Skin epidermis (tissue), 12 donors: ENCODE data around the gene VASP.

Experiments used
- H3K27ac ChIP-seq, 21 experiments: fragments of 200-600 bp; sonication (generic) in 11 of 21; one replicate each; pipeline ENCODE4 v1.5.0; 2020; ENCODE audit warnings: mild to moderate bottlenecking in 3 of 21, inconsistent platforms in 2 of 21, moderate library complexity in 2 of 21
- H3K4me3 ChIP-seq, 7 experiments: fragments of 200-600 bp; sonication (generic) in 2 of 7; one replicate each; pipeline ENCODE4 v1.5.0; 2020; ENCODE audit warnings: inconsistent platforms in 2 of 7, mild to moderate bottlenecking in 2 of 7, moderate library complexity in 1 of 7

The VASP gene

GRCh38 chr19:45508861-45509691, 1.8 kb downstream of the VASP start:
- Histone ChIP-seq H3K4me3 (peak overlapping the region; percentile 80 to 98 (median 95)), H3K27ac (peak overlapping the region; percentile 34 to 100 (median 94))

GRCh38 chr19:45509692-45510015, 2.4 kb downstream of the VASP start:
- Histone ChIP-seq H3K27ac (peak overlapping the region in 19 of 21 experiments; percentile 75 to 100 (median 94)), H3K4me3 (peak overlapping the region; percentile 80 to 98 (median 95))

DNA sequence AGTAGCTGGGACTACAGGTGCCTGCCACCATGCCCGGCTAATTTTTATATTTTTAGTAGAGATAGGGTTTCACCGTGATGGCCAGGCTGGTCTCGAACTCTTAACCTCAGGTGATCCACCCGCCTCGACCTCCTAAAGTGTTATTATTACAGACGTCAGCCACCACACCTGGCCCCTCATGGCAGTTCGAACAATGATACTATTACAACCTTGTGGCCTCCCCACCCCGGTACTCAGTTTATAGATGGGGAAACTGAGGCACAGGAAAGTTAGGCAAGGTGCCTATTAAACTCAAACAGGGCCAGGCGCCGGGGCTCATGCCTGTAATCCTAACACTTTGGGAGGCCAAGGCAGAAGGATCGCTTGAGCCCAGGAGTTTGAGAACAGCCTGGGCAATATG, 3.1 kb downstream of the VASP start:
- H3K27ac ChIP-seq, result peak overlapping the region in 5 of 21 experiments; percentile 86 to 100 (median 96)
- H3K4me3 ChIP-seq, result peak overlapping the region in 1 of 7 experiments; percentile 95

- H3K27ac ChIP-seq, result no peak overlapping the region
- no peak overlapping the region for H3K4me3 ChIP-seq
Measured at GRCh38 chr19:45511074-45511473, 3.8 kb downstream of the VASP start.

DNA sequence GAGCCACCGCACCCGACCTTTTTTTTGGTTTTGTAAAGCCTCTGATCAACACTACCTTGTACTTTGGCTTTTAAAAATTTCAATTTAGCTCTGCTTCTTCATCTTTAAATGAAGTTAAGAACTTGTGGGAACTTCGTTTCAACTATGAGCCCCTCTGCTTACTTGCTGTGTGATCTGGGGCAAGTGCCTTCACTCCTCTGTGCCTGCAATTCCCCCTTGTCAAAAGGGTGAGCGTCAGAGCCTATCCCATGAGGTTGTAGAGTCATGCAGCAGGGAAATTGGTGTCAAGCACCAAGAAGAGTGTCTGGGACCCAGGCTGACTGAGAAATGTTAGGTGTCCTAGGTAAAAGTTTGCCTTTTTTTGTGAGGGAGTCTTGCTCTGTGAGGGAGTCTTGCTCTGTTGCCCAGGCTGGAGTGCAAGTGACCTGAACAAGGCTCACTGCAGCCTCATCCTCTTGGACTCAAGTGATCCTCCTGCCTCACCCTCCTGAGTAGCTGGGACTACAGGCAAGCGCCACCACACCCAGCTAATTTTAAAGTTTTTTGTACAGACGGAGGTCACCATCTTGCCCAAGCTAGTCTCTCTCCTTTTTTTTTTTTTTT, 5.7 kb downstream of the VASP start:
- no peak overlapping the region for H3K4me3 ChIP-seq
- H3K27ac ChIP-seq, result peak overlapping the region in 4 of 21 experiments; percentile 14 to 81 (median 28)

GRCh38 chr19:45514376-45515051, 7.2 kb downstream of the VASP start:
- Histone ChIP-seq H3K27ac (peak overlapping the region in 19 of 21 experiments; percentile 23 to 88 (median 68)), H3K4me3 (no peak overlapping the region)

GRCh38 chr19:45515081-45515624, 7.9 kb downstream of the VASP start:
- H3K4me3 ChIP-seq, result no peak overlapping the region
- peak overlapping the region in 19 of 21 experiments; percentile 23 to 88 (median 68) for H3K27ac ChIP-seq

- H3K4me3 ChIP-seq, result peak overlapping the region in 1 of 7 experiments; percentile 3
- H3K27ac ChIP-seq, result peak overlapping the region in 20 of 21 experiments; percentile 1 to 88 (median 68)
Measured at GRCh38 chr19:45515807-45516401, 8.6 kb downstream of the VASP start.

GRCh38 chr19:45517238-45517637, 10.0 kb downstream of the VASP start:
- Histone ChIP-seq H3K4me3 (no peak overlapping the region), H3K27ac (no peak overlapping the region)

- H3K4me3 ChIP-seq, result no peak overlapping the region
- H3K27ac ChIP-seq, result no peak overlapping the region
Measured at GRCh38 chr19:45517641-45518468, 10.6 kb downstream of the VASP start.

DNA sequence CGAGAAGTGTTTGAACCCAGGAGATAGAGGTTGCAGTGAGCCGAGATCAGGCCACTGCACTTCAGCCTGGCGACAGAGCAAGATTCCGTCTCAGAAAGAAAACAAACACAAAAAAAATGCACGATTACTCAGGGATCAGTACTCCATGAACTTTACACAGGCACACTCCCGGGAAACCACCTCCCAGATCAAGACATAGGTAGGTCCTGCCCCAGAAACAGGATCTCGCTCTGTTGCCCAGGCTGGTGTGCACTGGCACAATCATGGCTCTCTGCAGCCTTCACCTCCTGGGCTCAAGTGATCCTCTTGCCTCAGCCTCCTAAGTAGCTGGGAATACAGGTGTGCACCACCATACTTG, 11.2 kb downstream of the VASP start:
- no peak overlapping the region for H3K27ac ChIP-seq
- no peak overlapping the region for H3K4me3 ChIP-seq

GRCh38 chr19:45522010-45522941, 15.0 kb downstream of the VASP start:
- H3K4me3 ChIP-seq, result no peak overlapping the region
- no peak overlapping the region for H3K27ac ChIP-seq

- Histone ChIP-seq H3K27ac (peak overlapping the region in 1 of 21 experiments; percentile 17), H3K4me3 (no peak overlapping the region)
Measured at GRCh38 chr19:45523642-45524256, 16.5 kb downstream of the VASP start.

GRCh38 chr19:45524575-45525129, 17.4 kb downstream of the VASP start:
- no peak overlapping the region for H3K27ac ChIP-seq

DNA sequence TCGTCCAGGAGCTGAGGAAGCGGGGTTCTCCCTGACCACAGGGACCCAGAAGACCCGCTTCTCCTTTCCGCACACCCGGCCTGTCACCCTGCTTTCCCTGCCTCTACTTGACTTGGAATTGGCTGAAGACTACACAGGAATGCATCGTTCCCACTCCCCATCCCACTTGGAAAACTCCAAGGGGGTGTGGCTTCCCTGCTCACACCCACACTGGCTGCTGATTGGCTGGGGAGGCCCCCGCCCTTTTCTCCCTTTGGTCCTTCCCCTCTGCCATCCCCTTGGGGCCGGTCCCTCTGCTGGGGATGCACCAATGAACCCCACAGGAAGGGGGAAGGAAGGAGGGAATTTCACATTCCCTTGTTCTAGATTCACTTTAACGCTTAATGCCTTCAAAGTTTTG, 18.9 kb downstream of the VASP start:
- H3K4me3 ChIP-seq, result no peak overlapping the region
- no peak overlapping the region for H3K27ac ChIP-seq

More at GRCh38 chr19:45524575-45525129, 17.4 kb downstream of the VASP start:
- no peak overlapping the region for H3K4me3 ChIP-seq

DNA sequence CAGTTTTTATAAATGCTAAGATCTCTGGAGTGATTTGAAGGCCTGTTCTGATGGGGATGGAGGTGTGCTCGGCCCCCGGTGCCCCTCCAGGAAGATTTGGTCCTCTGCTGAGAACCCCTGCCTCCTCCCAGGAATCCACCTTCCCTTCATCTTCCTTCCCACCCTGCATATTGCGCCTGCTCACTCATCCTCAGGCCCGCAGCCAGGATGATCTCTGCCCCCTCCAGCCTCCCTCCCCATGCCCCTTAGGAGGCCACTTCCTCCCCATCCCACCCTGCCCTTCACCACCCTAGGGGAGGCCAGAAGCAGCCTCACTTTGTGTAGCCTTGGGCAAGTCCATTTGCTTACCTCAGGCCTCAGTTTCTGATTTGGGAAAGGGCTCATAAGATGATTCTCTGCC, 19.7 kb downstream of the VASP start:
- peak overlapping the region in 2 of 21 experiments; percentile 2 to 9 for H3K27ac ChIP-seq
- no peak overlapping the region for H3K4me3 ChIP-seq

DNA sequence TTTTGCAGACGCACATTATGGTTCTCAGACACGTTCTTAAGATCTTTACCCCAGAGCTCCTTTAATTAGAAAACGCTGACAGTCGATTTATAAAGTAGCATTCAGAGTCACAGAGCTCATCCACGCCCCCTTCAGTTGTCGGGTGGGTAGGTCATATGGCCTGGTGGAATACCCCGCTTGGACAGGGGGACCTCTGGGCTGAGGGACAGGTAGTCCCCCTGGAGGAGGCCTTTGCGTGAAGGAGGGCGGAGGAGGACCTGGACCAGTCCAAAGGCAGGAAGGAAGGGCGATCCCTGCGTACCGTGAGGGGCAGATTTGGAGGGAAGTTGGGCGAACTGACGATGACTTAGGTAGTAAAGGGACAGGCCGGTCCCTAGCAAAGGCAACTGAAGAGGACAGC, 20.5 kb downstream of the VASP start:
- Histone ChIP-seq H3K27ac (peak overlapping the region in 2 of 21 experiments; percentile 21 to 38), H3K4me3 (no peak overlapping the region)
